ENCODE data around the gene SLK.

SLK gene

GRCh38 chr10:104035194-104036068 lies 68.5 kb downstream of the SLK start:
- no peak for DNase-seq

- DNase-seq = no peak
Measured at GRCh38 chr10:104036069-104036384, 69.1 kb downstream of the SLK start.

GRCh38 chr10:104036518-104037260 lies 69.7 kb downstream of the SLK start:
- no peak for DNase-seq

- no peak for DNase-seq
Measured at GRCh38 chr10:104037261-104037951, 70.5 kb downstream of the SLK start.

GRCh38 chr10:104038537-104038936 lies 71.6 kb downstream of the SLK start:
- no peak for DNase-seq

- DNase-seq = no peak
Measured at GRCh38 chr10:104038958-104039752, 72.2 kb downstream of the SLK start.

GRCh38 chr10:104040382-104040781 lies 73.4 kb downstream of the SLK start:
- no peak for DNase-seq

GRCh38 chr10:104040862-104041789 lies 74.2 kb downstream of the SLK start:
- DNase-seq = no peak

- no peak for DNase-seq
Measured at GRCh38 chr10:104041891-104042535, 75.1 kb downstream of the SLK start.

- DNase-seq = no peak
Measured at GRCh38 chr10:104043185-104043830, 76.4 kb downstream of the SLK start.

GRCh38 chr10:104043854-104044253 lies 76.9 kb downstream of the SLK start:
- no peak for DNase-seq

- DNase-seq = no peak
Measured at GRCh38 chr10:104045151-104046089, 78.5 kb downstream of the SLK start.

- no peak for DNase-seq
Measured at GRCh38 chr10:104046651-104047050, 79.7 kb downstream of the SLK start.

- no peak for DNase-seq
Measured at GRCh38 chr10:104049504-104050250, 82.7 kb downstream of the SLK start.

- DNase-seq = no peak
Measured at GRCh38 chr10:104052431-104052830, 85.5 kb downstream of the SLK start.

GRCh38 chr10:104053201-104053600 lies 86.3 kb downstream of the SLK start:
- DNase-seq = no peak

GRCh38 chr10:104054430-104054829 lies 87.5 kb downstream of the SLK start:
- no peak for DNase-seq

GRCh38 chr10:104056619-104057273 lies 89.8 kb downstream of the SLK start:
- no peak for DNase-seq

Data from T-helper 1 cell (primary cell).